Stimulated activated CD4-positive, alpha-beta T cell treated with anti-CD3 and anti-CD28 coated beads, Interleukin-15, amount 100 ng/mL, for 24 hours (primary cell): ENCODE data around the gene C1orf105.
A peak's percentile ranks its signal among the peaks of the same experiment; 100 is the strongest.
"Not testable (repeated sequence)": the region's sequence is repeated elsewhere in the genome, so short reads cannot be mapped to it uniquely, and the experiment has no call there.

Source experiments
- DNase-seq: peaks from one replicate; pipeline ENCODE4 v3.0.0-alpha.2; 2020

C1orf105 gene

DNA sequence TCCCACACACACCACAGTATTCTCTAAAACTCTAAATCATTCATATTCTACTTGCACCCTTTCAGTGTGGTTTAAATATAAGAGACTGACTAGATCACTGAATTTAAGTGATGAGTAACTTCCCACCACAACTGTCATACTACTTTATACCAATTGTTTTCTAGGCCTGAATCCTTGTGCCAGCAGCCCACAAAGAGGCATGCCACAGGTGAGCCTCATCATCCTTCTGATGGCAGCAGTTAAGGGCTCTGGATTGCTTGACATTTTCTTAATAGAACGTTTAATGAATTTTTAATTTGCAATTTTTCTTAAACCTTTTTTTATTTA is 9.6 kb downstream of the C1orf105 start:
- DNase-seq: no peak

DNA sequence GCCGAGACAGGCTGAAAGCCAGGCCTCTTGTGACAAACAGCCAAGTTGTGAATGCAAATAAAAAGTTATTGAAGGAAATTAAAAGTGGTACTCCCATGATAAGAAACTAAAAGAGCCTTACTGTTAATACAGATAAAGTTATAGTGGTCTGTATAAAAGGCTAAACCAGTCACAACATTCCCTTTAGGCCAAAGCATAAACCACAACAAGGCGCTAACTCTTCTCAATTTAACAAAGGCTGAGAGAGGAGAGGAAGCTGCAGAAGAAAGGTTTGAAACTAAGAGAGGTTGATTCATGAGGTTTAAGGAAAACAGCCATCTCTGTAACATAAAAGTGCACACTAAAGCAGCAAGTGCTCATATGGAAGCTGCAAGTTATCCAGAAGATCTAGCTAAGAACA is 10.7 kb downstream of the C1orf105 start:
- no peak for DNase-seq

DNA sequence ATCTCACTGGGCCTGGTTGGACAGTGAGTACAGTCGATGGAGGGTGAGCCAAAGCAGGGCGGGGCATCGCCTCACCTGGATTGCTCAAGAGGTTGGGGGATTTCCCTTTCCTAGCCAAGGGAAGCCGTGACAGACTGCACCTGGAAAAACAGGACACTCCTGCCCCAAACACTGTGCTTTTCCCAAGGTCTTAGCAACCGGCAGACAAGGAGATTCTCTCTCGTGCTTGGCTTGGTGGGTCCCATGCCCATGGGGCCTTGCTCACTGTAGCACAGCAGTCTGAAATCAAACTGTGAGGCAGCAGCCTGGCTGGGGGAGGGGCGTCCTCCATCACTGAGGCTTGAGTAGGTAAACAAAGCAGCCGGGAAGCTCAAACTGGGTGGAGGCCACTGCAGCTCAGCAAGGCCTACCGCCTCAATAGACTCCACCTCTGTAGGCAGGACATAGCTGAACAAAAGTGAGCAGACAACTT is 11.3 kb downstream of the C1orf105 start:
- peak; percentile 28 for DNase-seq

DNA sequence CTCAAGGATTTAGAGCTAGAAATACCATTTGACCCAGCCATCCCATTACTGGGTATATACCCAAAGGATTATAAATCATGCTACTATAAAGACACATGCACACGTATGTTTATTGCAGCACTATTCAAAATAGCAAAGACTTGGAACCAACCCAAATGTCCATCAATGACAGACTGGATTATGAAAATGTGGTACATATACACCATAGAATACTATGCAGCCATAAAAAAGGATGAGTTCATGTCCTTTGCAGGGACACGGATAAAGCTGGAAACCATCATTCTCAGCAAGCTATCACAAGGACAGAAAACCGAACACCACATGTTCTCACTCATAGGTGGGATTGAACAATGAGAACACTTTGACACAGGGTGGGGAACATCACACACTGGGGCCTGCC is 16.7 kb downstream of the C1orf105 start:
- not testable (repeated sequence) for DNase-seq

DNA sequence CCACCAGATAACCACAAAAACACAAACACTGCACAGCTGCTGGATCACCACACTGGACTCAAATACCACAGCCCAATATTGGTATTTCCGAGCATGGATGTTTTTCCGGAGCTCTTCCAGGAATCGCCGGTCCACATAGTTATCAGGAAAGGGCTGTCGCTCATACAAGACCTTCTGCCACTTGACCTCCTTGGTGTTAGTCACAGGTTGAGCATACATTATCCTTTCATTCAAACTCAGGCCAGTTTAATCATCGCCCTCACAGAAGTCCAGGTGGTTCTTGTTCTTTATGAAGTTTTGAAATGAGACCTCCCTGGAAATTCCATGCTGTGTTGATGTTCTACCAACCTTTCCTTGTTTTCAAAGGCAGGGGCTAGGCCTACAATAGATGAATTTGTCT is 21.9 kb downstream of the C1orf105 start:
- no peak for DNase-seq

DNA sequence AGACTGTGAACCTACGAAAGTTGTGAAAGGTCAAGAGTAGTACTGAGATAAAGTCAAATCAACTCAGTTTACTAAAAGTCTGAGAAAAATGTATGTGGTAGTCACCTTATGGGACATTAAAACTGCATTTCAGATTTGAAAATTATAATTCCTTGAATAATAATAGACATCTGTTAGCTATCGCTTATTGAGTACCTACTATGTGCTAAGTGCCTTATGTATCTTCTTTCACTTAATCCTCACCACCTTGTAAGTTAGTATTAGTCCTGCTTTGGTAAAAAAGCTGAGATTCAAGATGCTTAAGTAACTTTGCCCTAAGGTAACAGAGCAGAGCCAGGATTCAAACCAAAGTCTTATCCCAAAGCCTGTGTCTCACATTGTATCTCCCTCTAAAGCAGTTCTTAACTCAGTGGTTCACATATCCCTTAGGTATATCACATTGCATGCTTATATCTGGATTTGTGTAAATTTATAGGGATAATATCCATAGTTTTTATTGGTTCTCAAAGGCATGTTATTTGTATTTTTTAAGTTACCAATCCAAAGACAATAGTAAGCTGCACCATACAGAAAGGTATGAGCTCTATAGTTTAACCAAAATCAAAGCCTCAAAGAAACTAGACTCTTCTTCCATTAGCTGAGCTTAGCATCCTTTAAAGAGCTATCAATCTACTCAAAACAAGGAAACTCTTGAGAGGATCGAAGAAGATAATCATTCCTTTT is 22.5 kb downstream of the C1orf105 start:
- no peak for DNase-seq

DNA sequence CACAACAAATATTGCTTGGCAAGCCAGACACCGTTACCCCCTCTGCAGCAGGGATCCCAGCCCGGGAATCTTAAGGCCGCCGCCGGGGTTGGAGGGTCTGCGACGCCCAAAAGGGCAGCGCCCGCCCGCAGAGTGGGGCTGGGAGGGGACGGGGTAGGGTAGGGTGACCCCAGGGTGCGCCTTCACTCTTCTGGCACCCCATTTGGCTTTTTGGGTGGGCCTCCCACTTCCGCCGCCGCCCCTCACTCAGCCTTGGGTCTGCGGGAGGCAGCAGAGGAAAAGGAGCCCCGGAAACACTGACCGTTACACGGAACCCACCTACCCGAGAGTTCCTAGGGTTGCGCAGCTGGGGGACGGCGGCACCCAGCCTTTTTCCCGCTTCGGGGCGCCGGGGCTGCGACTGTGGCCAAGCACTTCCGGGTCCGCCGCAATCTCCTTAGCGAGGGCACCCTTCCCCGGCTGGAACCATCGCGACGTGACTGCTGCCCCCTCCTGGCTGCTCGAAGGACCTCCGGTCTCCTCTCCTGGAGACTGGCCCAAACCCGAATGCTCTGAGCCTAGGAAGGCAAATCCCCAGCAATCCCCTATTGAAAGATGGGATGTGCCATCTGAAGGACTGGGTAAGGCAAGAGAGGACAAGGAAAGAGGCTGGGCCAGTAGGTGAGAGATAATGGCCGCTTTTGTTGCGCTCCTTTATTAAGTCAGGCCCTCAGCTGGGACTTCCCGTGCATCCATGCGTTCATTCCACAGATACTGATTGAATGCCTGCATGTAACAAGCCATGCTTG is 23.4 kb downstream of the C1orf105 start, which contains the start of gene PIGC:
PIGC (minus strand) TSS at position 404 of the 788 bp plus-strand sequence. CDS start 1,447 bp downstream, outside the sequence.
- DNase-seq: peak; percentile 97

DNA sequence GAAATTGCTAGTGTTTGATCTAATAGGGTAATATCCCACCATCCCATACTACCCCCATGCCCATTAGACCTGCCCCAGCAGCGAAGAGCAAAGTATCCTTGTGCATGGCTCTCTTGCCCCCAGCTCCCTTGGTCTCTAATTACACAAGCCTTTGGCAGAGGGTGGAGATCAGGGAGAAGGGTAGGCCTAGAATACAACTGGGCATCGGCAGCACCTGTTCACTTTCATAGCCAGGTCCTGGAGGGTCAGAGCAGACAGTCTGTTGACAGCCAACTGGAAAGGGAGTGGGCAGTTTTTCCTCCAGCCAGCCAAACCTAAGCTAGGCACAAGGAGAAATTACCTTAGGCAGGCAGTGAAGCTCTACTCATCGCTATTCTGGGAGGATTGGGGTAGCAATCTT is 26.1 kb downstream of the C1orf105 start:
- DNase-seq: no peak

DNA sequence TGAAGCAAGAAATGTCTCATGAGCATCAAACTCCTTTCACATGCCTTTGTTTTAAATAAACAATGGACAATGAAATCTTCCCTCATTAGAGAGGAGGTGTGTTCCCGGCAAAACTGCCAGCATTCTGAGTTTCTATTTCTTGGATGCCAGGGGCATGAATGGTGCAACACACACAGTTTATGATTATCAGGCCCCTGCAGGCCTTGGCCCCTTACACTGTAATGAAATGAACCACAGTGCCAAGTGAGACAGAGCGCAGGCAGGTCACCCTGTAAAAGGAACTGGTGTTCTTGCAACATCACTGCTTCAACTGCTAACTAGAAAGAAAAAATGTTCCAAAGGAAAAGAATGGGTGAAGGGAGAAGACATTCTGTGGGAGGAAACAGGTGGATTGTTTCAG is 27.2 kb downstream of the C1orf105 start:
- DNase-seq: no peak

DNA sequence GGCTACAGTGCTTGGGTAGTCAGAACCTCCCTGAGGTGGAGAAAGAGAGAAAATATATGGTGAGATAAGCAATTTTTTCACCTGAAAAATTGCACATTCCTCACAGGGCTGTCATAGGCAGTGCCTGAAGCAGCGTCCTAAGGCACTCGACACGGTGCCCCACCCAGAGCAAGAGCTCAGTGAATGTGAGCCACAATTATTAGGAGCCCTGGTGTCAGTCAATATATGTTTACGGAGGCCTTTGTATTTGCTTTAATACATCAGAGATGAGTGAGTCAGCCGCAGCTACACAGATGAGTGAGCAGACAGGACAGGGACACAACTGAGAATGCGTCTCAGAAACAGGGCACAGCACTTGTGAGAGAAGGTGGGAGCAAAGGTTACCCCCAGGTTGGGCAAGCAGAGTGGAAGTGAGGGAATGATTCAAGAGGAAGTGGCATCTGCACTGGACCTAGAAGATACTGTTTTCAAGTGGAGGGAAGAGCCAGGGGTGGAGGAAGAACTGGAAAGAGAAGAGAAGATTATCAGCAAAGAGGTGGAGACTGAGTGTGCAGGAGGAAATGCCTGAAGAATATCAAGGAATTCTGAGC is 28.6 kb downstream of the C1orf105 start:
- DNase-seq: peak; percentile 14

DNA sequence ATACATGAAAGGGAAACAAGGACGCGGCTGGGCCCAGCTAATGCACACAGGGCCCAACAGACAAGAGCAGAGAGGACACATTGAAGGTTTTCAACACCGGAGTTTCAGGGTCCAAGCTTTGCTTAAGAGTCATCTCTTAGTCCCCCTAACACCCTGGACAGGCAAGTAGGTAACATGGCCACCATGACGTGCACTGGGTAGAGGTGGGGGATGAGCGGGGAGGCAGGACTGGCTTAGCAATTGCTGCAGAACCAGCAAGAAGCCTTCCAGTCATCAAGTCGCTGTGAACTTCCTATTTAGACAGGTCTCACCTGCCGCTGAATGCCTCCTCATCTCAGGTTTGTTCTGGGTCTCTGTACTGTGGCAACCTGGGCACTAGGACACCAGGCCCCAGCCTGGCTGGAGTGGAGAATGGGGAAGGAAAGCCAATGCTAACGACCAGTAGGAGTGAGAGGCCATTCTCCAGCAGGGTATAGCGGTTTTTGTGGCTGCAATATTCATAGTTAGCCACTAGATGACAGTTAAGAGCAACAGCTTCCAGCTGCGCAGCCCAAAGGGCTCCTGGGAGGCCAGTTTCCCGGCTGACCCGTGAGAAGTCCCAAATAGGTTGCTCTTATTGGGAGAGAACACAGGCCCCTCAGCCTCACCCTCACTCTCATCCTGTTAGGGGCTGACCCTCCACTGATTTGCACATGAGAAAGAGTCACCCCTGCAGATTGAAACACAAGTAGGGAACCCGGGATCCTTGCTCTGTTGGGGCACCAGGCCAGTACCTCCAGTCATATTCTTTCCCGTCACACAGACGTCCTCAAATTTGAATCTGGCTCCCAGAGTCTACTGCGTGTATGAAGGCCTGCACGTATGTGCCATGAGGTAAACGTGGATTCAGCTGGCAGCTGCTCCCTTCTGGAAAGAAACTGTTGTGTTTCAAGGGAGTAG is 29.4 kb downstream of the C1orf105 start:
- DNase-seq: peak; percentile 39

DNA sequence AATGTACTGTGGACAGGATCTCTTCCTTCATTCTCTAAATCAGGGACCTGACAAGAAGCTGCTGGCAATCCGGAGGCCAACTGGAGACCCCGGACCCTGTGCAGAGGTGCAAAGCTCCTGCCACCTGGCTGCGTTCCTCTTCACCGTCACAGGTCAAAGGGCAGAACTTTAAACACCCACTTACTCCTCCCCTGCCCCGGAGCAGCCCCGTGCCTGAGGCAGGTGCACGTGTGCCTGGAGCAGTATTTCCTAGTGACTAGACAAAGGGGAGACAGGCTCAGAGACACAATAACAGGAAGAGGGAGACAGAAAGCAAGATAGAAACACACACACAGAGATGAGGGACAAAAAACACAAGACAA is 30.0 kb downstream of the C1orf105 start:
- DNase-seq: no peak

DNA sequence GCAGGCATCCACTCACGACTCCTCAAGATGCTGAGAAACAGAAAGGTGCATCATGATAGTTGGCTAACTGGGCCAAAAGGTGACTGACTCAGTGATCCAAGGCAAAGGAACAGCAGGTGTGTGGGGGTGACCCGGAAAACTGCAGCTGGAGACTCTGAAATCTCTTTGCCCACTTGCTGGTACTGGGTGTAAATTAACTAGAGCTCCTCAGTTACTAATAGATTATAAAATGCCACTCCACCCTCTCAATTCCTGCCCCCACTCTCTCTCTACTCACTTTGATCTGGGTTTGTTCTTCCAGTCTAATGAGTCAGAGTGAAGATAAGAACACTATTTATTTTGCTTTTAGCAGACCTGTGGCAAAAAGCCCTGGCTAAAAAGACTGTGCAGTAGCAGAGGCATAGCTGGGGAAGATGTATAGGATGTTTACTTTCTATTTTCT is 30.5 kb downstream of the C1orf105 start:
- DNase-seq: no peak

DNA sequence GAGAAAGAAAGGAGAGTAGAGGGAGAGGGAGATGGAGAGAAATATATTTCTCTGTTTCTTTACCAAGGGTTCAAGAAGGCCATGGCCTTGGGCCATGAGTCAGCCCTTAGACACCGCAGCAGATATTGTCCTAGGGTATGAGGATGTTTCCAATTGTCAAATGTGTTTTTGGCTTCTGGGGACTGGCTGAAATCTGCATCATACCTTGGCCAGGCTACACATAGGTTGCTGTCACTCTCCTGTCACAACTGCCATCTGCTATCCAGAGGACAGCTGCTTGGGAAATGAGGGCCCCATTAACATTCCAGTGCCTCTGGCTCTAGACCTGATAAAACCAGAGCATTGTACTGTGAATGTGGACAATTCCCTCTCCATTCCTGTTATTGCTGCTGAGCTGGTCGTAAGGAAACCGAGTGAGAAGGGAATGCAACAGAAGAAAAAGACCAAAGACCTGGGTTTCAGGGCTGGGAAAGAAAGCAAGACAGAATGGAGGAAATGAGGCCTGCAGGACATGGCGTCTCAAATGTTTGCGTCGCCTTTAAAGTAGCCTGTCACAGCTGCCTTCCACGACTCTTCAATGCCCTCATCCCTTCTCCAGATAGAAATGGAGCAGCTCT is 32.2 kb downstream of the C1orf105 start:
- DNase-seq: no peak

DNA sequence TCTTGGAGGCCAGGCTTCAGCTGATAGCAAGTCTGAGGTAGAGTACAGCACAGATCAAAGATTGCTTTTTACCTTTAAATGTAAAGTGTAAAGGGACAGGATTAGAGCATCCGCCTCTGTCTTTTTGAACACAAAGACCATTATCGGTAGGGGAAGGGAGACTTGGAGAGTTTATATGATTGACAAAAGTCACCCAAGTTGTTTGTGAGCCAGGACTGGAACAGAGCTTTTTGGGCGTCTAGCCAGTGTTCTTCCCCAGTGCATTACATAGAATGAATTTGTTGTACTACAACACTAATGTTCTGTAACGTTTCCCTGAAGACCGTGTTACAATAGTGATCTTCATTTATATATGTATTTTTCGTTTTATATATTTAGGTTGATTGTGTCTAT is 32.7 kb downstream of the C1orf105 start:
- DNase-seq: no peak

DNA sequence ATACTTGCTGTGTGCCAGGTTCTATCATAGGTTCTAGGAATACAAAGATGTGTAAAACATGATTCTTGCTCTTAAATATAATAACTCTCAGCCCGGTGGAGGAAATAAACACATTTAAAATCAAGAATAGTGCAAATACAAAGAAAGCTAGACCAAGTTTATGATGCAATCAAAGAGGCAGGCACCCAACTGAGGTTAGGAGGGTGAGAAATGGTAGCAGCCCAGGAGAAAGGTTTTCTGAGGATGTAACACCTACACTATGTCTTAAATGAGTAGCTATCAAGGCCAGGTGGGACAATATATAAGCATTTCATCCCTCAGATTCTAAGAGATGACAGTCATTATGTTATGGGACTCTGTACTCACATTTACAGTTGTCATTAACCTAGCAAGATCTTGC is 33.1 kb downstream of the C1orf105 start:
- DNase-seq: no peak

DNA sequence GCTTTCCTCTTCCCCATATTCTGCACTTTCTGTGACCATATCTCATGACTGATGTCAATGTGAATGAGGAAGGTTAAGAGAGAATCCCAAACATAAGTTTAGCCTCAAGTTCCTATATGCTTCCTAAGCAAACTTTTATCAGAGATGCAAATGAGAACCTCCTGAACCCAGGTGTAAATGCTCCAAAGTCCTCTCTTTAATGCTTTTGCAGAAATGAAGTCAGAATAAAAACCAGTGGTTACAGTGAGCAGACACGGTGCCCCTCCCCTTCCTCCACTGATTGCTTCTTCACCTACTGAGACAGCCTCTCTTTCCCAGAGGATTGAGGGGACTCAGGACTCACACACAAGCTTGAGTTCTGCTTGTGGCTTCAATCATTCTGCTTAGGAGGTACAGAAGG is 35.0 kb downstream of the C1orf105 start:
- no peak for DNase-seq

DNA sequence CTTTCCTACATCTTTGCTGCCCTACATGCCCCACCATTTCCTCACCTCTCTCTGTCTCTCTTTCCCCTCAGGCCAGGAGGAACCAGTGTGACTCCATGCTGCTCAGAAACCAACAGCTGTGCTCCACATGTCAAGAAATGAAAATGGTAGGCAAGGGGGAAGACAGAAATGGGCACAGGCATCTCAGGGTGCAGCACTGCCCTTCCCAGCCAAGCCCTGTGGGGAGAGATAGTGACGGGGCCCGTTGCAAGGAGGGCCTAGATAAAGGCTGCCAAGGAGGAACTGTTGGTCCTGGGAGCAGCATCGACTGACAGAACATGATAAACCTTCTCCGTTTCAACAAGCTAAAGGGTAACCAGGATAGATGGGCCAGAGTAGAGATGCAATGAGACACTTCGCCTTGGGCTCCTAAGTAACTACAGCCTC is 35.9 kb downstream of the C1orf105 start:
- DNase-seq: no peak

DNA sequence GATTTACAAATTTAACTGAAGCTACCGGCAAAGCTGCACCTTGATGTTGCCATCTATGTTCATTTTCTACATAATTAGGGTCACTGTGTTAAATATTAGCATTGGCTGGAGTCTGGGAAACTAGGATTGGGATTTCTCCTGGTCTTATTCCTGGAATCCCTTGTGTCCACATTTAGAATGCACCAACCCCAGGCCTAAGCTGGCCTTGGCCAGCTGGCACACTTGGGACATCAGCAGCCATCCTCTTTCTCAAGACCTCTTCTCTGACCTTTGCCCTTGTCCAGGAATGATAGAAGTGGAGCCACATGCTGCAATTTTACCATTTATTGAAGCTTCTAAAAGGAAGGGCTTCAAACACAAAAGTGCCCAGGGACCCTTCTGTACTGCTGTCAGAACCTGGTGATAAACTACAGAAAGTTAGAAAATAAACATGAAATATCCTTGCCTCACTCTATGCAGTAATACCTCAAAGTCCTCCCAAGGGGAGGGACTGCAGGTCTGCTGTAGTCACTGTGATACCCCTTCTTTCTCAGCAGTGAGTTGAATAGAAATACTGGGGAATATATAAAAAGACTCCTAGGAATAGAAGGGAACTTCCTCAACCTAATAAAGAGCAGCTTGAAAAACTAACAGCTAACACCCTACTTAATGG is 37.1 kb downstream of the C1orf105 start:
- DNase-seq: no peak

DNA sequence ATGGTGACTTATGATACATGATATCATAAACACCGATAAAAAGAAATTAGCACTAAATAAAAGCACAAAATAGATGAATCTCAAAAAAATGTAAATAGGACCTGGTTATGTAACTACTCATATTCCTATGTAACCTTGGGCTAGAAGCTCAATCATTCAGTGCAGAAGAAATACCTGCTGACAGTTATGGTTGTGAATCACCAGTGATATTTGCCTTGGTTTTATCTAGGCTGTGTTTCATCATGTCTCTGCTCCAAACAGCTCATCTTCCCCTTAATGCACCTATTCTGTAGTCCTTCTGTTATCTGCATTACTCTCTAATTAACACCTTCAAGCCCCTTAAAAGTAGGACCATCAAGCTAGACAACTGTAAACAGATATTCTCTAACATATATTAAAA is 39.7 kb downstream of the C1orf105 start:
- DNase-seq: no peak

DNA sequence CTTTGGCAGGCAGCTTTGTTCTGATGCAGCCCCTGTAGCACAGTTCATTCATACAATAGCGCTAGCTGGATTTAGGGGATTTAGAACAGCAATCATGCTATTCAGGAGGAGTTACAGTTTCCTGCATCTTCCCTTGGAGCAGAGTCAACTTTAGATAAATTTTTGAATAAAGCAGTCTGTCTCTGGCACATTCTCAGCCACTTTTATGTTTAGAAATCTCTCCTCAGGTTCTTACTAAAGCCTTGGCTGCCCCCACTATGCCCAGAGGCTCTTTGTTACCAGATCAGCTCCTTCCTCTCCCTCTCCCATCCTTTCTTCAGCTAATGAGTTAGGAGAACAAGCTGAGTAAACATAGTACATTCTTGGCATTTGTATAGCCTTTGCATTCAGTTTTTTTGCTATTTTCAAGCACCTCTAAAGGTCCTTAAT is 40.4 kb downstream of the C1orf105 start:
- DNase-seq: no peak

DNA sequence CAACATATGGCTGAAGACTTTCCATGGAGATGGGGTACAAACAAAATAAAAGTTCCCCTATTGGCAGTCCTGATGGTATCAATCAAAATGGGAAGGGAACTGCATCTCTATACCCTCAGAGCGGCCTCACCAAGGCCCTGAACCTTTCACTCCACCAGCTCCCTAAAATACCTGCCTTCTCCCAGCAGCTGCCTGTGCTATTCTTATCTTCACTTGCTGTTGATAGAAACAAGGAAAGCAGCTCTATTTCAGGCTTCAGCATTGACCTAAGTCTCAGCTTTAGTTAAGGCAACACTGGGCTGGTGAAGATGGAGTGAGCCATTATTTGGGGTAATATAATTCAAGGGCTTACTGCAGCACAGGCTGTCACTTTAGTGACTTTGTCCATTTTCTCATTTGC is 45.1 kb downstream of the C1orf105 start:
- DNase-seq: no peak
